Measurements from ENCODE around the gene MPZL1. TPM values are rescaled to one million over a fixed set of nuclear protein-coding genes. Genes with fewer than 3 reads are reported as not detected.

The MPZL1 gene
- total RNA-seq, 1 donor, result 358 TPM

GRCh38 chr1:167777269-167777650, 55.5 kb downstream of the MPZL1 start:
- DNase-seq (ENCODE audit: low read depth), result no peak
- H3K4me3 ChIP-seq (ENCODE audit: low read depth, low read length), result no peak overlapping the region
- no peak for TF ChIP-seq CTCF (IDR thresholded peaks at IDR 0.05; ENCODE audit: insufficient read depth, low read depth, low read length)

GRCh38 chr1:167781558-167781957, 59.8 kb downstream of the MPZL1 start:
- no peak for TF ChIP-seq CTCF (IDR thresholded peaks at IDR 0.05; ENCODE audit: insufficient read depth, low read depth, low read length)
- no peak overlapping the region for H3K4me3 ChIP-seq (ENCODE audit: low read depth, low read length)
- DNase-seq (ENCODE audit: low read depth), result no peak

- TF ChIP-seq CTCF (IDR thresholded peaks at IDR 0.05; ENCODE audit: insufficient read depth, low read depth, low read length), result no peak
- H3K4me3 ChIP-seq (ENCODE audit: low read depth, low read length), result no peak overlapping the region
- DNase-seq (ENCODE audit: low read depth), result no peak
Observed at GRCh38 chr1:167782946-167783345, 61.2 kb downstream of the MPZL1 start.

GRCh38 chr1:167784876-167785550, 63.2 kb downstream of the MPZL1 start:
- DNase-seq (ENCODE audit: low read depth), result no peak
- TF ChIP-seq CTCF (IDR thresholded peaks at IDR 0.05; ENCODE audit: insufficient read depth, low read depth, low read length), result no peak
- H3K4me3 ChIP-seq (ENCODE audit: low read depth, low read length), result no peak overlapping the region

GRCh38 chr1:167786502-167786901, 64.7 kb downstream of the MPZL1 start:
- no peak for TF ChIP-seq CTCF (IDR thresholded peaks at IDR 0.05; ENCODE audit: insufficient read depth, low read depth, low read length)
- no peak for DNase-seq (ENCODE audit: low read depth)

GRCh38 chr1:167789501-167789900, 67.7 kb downstream of the MPZL1 start:
- no peak overlapping the region for H3K4me3 ChIP-seq (ENCODE audit: low read depth, low read length)
- no peak for DNase-seq (ENCODE audit: low read depth)
- no peak for TF ChIP-seq CTCF (IDR thresholded peaks at IDR 0.05; ENCODE audit: insufficient read depth, low read depth, low read length)

More at GRCh38 chr1:167786502-167786901, 64.7 kb downstream of the MPZL1 start:
- no peak overlapping the region for H3K4me3 ChIP-seq (ENCODE audit: low read depth, low read length)

- no peak for DNase-seq (ENCODE audit: low read depth)
- H3K4me3 ChIP-seq (ENCODE audit: low read depth, low read length), result no peak overlapping the region
- no peak for TF ChIP-seq CTCF (IDR thresholded peaks at IDR 0.05; ENCODE audit: insufficient read depth, low read depth, low read length)
Observed at GRCh38 chr1:167790117-167790516, 68.3 kb downstream of the MPZL1 start.

Measured in fibroblast of villous mesenchyme (primary cell).